HL-60/S4 treated with retinoic acid at 250 ng/mL for 4 days and 3 days (cell line): ENCODE data around the gene PLCXD1.

Experiments used
- in situ Hi-C: fragments of 300-500 bp; cut with MboI; formaldehyde crosslinking; loops from 2 replicates; pipeline ENCODE4 v1.7.0; 2022; ENCODE audit warnings: low sequenced_read_pairs

Gene PLCXD1

DNA sequence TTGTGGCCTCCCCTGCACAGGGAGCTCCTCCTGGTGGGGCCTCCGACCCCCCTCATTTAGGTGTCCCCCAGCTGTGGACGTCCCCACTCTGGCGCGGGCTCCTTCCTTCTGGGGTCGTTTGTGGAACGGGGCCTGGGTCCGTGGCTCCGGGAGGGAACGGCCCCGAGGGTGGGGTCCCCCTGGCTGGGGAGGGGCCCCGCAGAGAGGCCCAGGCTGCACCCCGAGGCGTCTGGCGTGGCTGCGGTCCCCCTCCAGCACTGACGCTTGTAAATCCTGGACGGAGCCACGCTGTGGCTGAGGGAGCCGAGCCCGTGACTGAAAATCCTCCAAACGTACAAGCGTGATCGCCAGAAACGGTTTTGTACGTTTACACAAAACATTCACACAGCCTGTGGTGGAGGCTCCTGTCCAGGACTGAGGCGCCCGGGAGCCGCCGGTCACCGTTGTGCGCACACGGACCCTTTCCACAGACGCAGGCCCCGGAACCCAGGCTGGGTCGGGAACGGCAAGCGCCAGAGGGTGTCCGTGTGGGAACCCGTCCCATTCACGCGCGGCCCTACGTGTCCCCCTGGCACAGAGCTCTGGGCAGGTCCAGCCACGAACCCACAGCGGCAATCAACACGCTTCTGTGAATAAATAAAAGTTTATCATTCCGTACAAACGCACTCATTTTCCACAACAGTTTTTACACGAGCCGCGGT is 52.6 kb downstream of the PLCXD1 start:
- in situ Hi-C loops = no loop called here

DNA sequence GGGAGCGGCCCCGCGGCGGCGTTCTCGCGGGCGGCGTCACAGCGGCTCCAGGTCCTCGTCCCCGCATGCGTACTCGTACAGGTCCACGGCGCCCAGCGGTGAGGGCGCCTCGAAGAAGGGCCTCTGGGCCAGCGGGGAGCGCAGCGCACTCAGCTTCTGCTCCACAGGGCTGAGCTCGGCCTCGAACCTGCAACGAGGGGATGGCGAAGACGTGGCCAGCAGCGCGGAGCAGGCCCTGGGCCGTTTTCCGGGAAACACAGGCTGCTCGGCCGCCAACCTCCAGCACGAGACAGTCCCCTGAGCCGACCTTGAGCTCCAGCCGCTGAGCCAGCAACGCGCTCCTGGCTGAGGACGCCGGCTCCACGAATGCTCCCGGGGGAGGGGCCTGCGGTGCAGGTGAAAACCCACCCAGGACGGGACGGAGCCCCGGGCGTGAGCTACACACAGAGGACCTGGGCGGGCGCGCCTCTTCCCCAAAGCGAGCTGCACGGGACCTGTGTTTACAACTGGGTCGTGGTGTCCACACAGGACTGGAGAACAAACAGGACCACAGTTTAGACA is 53.2 kb downstream of the PLCXD1 start:
- in situ Hi-C loops = no loop called here

GRCh38 chrX:334971-335757 is 54.0 kb downstream of the PLCXD1 start:
- in situ Hi-C loops = no loop called here

DNA sequence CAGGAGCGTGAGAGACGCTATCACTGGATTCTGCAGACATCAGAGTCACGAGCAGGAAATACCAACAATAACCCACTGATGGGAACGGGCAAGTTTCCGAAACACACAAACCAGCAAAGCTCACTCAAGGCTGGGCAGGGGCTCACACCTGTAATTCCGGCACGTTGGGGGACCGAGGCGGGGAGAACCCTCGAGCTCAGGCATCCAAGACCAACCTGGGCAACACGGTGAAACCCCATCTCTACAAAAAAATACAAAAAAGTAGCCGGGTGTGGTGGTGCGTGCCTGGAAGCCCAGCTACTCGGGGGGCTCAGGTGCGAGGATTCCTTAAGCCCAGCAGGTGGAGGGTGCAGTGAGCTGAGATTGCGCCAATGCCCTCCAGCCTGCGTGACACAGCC is 54.6 kb downstream of the PLCXD1 start:
- in situ Hi-C loops = no loop called here

DNA sequence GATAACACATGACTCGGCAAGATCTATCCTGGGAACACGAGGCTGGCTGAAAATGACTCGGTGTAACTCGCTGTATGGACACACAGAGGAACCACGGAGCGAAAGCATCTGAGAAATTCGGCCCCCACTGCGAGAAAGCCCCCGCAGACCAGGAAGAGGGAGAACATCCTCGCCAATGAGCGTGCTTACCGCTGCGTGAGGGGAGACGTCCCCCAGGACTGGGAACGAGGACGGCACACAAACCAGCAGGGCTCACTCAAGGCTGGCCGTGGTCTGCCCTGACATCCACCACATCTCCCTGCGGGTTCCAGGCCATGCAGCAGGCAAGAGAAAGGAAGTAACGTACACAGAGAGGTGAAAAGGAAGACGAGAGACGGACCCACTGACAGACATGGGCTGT is 55.0 kb downstream of the PLCXD1 start:
- in situ Hi-C loops = no loop called here

DNA sequence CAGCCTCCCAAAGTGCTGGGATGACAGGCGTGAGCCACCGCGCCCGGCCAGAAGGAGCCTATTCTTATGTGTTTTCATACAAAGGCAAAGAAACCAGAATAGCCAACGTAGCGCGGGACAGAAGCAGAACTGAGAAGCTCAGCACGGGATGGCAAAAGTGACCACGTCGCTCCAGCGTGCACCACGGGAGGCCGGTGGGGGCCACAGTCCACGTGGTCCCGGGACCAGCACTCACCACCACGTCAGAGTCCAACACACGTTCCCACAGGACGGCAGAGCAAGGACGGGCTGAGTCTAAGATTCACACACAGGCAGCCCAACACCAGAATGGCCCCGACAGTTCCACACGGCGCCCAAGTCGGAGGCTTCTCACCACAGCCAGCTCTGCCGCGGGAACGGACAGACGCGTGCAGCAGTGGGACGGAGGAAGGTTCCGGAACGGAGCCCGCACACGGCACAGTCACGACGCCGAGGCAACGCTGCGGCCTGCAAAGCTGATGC is 56.2 kb downstream of the PLCXD1 start:
- in situ Hi-C loops = no loop called here

DNA sequence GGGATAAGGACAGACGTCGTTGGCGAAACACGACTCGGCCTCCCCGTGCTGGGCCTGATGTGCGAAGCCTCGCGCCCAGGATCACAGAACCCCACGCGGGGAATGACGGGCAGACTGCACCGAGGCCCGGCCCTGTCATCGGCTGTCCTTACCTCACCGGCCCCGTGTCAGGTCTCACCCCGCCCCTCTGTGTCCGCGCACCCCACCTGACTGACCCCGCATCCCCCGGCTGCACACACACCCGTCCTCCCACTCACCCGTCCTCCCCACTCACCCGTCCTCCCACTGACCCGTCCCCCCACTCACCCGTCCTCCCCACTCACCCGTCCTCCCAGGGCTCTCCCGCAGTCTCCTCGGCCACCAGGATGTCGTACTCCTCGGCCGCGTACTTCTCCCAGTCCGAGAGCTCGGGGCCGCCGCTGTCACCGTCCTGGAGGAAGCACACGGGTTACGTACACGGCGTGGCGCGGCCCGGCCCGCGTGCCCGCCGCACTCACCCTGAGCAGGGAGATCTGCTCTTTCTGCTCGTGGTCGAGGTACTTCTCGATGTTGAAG is 57.2 kb downstream of the PLCXD1 start:
- in situ Hi-C loops = no loop called here

DNA sequence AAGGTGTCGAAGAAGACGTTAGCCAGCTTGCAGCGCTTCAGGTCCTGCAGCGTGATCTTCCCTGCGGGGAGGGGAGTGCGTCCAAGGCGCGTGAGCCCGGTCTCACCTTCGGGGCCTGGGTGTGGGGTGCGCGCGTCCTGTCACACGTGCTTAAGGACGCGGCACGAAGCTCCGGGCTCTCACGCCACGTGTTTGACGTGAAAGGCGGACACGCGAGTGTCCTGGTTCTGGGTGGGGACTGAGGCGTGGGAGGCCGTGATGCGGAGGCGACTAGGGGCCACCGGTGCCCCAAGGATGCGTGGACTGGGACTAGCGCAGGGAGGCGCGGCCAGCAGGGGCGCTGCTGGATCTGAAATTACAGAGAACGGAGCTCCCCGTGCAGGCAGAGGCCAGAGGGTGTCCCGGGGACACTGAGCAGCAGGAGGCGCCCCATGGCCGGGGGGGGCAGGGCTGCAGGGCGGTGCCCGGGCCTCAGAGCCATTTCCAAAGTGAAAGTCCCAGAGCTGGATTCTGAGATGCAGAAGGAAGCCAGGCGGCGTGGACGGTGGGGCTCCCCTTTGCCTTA is 57.7 kb downstream of the PLCXD1 start:
- in situ Hi-C loops = no loop called here

GRCh38 chrX:340121-340520 is 58.9 kb downstream of the PLCXD1 start:
- in situ Hi-C loops = no loop called here

DNA sequence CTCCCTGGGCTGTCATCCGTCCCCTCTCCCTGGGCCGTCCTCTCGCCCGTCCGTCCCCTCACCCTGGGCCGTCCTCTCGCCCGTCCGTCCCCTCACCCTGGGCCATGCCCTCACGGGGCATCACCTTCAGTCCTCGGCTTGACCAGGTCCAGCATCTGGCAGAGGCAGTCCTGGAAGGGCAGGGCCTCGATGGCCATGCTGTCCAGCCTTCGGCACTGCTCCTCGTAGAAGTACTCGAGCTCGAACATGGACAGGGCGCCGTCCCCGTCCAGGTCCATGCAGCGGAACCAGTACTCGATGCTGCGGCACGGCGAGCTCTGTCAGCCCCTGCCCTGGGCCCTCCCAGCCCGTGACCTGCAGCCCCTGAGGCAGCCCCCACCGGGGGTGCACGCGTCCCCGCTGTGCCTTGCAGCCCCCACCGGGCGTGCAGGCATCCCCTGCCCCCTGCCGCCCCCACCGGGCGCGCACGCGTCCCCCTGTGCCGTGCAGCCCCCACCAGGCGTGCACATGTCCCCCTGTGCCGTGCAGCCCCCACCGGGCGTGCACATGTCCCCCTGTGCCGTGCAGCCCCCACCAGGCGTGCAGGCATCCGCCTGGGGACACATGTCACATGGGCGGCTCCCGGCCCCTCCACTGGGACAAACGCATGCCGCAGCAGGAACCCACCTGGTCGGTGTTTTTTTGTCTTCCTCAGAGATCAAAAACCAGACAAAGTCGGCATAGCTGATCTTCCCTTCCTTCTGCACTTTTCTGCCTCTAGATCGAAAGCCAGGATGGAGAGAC is 59.7 kb downstream of the PLCXD1 start:
- in situ Hi-C loops = no loop called here

- in situ Hi-C loops = no loop called here
Measured at GRCh38 chrX:341541-342101, 60.4 kb downstream of the PLCXD1 start.

DNA sequence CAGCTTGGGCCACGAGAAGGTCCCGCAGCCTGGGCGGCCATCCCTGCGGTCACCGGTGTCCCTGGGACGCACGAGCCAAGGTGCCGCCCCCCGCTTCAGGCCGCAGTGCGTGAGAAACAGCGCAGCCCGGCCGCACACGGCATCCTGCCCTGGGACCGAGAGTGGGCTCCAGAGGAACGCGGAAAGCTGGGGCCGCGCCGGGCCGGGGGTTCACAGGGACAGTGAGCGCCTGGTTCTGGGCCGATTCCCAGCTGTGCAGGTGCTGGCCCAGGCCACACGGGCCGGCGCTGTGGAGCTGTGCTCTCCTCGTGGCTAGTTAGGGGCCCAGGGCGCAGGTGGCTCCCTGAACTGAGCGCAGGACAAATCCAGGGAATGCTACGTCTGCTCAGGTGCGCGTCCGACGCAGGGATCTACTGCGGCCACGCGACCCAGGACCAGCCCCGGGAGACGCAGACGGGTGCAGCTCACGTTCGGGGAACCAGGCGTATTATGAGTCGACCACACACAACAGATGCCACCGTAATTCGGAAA is 63.3 kb downstream of the PLCXD1 start:
- in situ Hi-C loops = no loop called here

GRCh38 chrX:345020-345925 is 64.1 kb downstream of the PLCXD1 start:
- in situ Hi-C loops = no loop called here

- in situ Hi-C loops = no loop called here
Measured at GRCh38 chrX:346034-346813, 65.0 kb downstream of the PLCXD1 start.

- in situ Hi-C loops = no loop called here
Measured at GRCh38 chrX:347351-348117, 66.4 kb downstream of the PLCXD1 start.

DNA sequence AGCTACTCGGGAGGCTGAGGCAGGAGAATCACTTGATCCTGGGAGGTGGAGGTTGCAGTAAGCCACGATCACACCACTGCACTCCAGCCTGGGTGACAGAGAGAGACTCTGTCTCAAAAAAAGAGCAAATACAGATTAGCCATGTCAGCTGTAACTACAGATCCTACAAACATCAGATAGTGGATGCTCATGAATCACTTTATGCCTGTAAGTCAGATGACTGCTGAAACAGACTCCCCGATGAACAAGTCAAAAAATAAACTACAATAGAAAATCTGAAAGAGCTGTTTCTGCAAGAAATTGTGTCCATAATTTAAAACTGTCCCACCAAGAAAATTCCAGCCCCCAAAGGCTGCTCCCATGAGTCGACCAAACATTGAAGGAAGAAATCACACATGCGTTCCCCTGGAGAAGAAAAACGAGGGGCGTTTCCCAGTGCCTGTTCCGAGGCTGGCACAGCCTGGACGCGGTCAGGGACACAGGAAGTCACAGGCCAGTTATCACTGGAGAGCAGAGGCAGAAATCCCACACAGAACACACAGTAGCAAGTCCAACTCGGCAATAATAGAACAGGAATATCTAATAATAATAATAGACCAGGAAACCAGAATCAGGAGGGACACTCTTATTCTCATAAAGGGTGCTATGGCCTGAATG is 67.4 kb downstream of the PLCXD1 start:
- in situ Hi-C loops = no loop called here

- in situ Hi-C loops = no loop called here
Measured at GRCh38 chrX:349196-349595, 68.0 kb downstream of the PLCXD1 start.
